HG02938 (cell line): Measurements from ENCODE around the gene CPNE4.

Source experiments
- ATAC-seq: cut with Tn5 transposase; IDR thresholded peaks from one replicate; pipeline ENCODE4 v1.9.1; 2021; ENCODE audit warnings: mild to moderate bottlenecking, moderate library complexity; ENCODE audit not compliant: unreplicated experiment

The CPNE4 gene

GRCh38 chr3:131803113-131803512, 231.7 kb downstream of the CPNE4 start:
- ATAC-seq, result no peak

- no peak for ATAC-seq
Measured at GRCh38 chr3:131802029-131802428, 232.8 kb downstream of the CPNE4 start.

GRCh38 chr3:131801566-131801965, 233.2 kb downstream of the CPNE4 start:
- no peak for ATAC-seq

- no peak for ATAC-seq
Measured at GRCh38 chr3:131797776-131798175, 237.0 kb downstream of the CPNE4 start.

- ATAC-seq, result no peak
Measured at GRCh38 chr3:131796558-131797198, 238.1 kb downstream of the CPNE4 start.

GRCh38 chr3:131796111-131796510, 238.7 kb downstream of the CPNE4 start:
- ATAC-seq, result no peak

GRCh38 chr3:131795390-131796090, 239.3 kb downstream of the CPNE4 start:
- ATAC-seq, result peak; percentile 66

- ATAC-seq, result peak; percentile 54
Measured at GRCh38 chr3:131794766-131795388, 239.9 kb downstream of the CPNE4 start.

- ATAC-seq, result no peak
Measured at GRCh38 chr3:131793870-131794269, 240.9 kb downstream of the CPNE4 start.

GRCh38 chr3:131789188-131789587, 245.6 kb downstream of the CPNE4 start:
- ATAC-seq, result no peak

- ATAC-seq, result no peak
Measured at GRCh38 chr3:131786386-131786785, 248.4 kb downstream of the CPNE4 start.

GRCh38 chr3:131782751-131783150, 252.1 kb downstream of the CPNE4 start:
- no peak for ATAC-seq

GRCh38 chr3:131778526-131778925, 256.3 kb downstream of the CPNE4 start:
- ATAC-seq, result no peak

GRCh38 chr3:131775650-131776049, 259.2 kb downstream of the CPNE4 start:
- ATAC-seq, result no peak

GRCh38 chr3:131772269-131773026, 262.4 kb downstream of the CPNE4 start:
- ATAC-seq, result no peak

- no peak for ATAC-seq
Measured at GRCh38 chr3:131762981-131763564, 271.7 kb downstream of the CPNE4 start.

GRCh38 chr3:131756405-131756804, 278.4 kb downstream of the CPNE4 start:
- no peak for ATAC-seq

GRCh38 chr3:131755380-131755779, 279.4 kb downstream of the CPNE4 start:
- no peak for ATAC-seq

- no peak for ATAC-seq
Measured at GRCh38 chr3:131750256-131750655, 284.6 kb downstream of the CPNE4 start.

- ATAC-seq, result no peak
Measured at GRCh38 chr3:131749826-131750225, 285.0 kb downstream of the CPNE4 start.

GRCh38 chr3:131747466-131747865, 287.3 kb downstream of the CPNE4 start:
- ATAC-seq, result no peak
